PFSK-1 (cell line): Measurements from ENCODE around the gene FBLN2. TPM values are rescaled to one million over a fixed set of nuclear protein-coding genes. Genes with fewer than 3 reads are reported as not detected.

Experiments
- FOXP2 ChIP-seq: optimal IDR thresholded peaks from 2 replicates; pipeline ENCODE3; 2011; ENCODE audit warnings: borderline replicate concordance, control low read depth, inconsistent platforms; ENCODE audit not compliant: insufficient read depth; ENCODE audit errors: extremely low read length, extremely low read depth
- POLR2AphosphoS5 ChIP-seq: IDR thresholded peaks from 2 replicates; pipeline ENCODE4 v1.6.1; 2012; ENCODE audit warnings: low read depth, mild to moderate bottlenecking, control low read depth, low read length, moderate library complexity
- SIN3A ChIP-seq: IDR thresholded peaks from 2 replicates; pipeline ENCODE4 v1.6.1; 2012; ENCODE audit warnings: mild to moderate bottlenecking, low read length, moderate library complexity, borderline replicate concordance; ENCODE audit not compliant: insufficient read depth
- TAF1 ChIP-seq: IDR thresholded peaks from 2 replicates; pipeline ENCODE4 v1.6.1; 2012; ENCODE audit warnings: low read length, control low read depth, borderline replicate concordance; ENCODE audit not compliant: insufficient read depth
- polyA plus RNA-seq: library from polyadenylated mRNA; unstranded; fragments of >200 nt; gene quantifications from one replicate; pipeline ENCODE4 v1.2.1, GENCODE V29; 2012; ENCODE audit warnings: low read depth, missing spikeins; ENCODE audit not compliant: insufficient read length
- TF ChIP-seq, protein P1 (sequence below), 2 experiments: IDR thresholded peaks; 2 replicates each; pipeline versions ENCODE4 v1.6.1 to v1.8.0; 2011 to 2012; ENCODE audit warnings: low read depth in 2 of 2, low read length in 2 of 2, control low read depth in 1 of 2, inconsistent platforms in 1 of 2, mild to moderate bottlenecking in 1 of 2, moderate library complexity in 1 of 2; ENCODE audit not compliant: insufficient read depth in 1 of 2

FBLN2 gene
- not detected for polyA plus RNA-seq

DNA sequence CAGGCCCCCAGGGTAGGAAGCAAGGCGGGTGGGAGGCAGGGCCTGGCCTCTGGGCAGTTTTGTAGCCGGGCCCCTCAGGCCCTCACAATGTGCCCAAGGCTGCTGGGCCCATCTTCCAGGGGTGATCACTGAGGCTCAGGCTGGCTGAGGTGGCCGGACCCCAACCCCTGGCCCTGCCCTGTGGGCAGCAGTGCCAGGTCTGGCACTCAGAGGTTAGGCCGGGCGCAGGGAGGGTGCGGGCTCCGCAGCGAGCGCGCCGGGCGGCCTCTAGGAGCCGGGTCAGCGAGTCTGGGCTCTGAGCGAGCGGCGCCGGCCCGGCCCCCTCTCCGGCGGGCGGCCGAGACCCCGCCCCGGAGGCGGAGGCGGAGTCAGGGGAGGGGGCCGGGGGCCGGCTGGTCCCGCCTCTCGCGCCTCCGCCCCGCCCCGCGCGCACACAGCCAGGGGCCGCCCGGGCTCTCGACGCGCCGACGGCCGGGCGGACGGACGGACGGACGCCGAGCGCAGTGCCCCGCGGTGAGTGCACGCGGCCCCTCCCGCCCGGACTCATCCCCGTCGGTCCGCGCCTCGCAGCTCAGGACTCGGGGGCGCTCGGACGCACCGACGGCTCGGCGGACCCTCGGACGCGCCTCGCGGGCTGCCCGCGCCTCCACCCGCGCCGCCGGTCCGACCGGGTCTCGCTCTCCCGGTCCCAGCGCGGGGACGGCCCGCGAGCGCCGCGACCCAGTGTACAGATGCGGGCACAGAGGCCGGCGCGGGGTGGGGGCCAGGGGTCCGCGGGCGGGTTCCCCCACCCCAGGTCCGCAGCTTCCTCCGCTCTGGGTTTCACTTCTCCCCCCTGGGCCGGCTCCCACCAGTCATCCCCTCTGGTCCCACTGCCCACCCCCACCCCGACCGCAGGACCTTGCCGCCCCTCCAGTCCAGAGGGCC lies at the start of gene FBLN2:
Gene FBLN2, plus strand, starts transcription at position 430 of the 927 bp plus-strand sequence. CDS start 21,231 bp downstream, outside the sequence.
- TF ChIP-seq POLR2AphosphoS5 (no peak), FOXP2 (no peak), TAF1 (no peak), SIN3A (no peak)
- TF ChIP-seq, protein P1, sequence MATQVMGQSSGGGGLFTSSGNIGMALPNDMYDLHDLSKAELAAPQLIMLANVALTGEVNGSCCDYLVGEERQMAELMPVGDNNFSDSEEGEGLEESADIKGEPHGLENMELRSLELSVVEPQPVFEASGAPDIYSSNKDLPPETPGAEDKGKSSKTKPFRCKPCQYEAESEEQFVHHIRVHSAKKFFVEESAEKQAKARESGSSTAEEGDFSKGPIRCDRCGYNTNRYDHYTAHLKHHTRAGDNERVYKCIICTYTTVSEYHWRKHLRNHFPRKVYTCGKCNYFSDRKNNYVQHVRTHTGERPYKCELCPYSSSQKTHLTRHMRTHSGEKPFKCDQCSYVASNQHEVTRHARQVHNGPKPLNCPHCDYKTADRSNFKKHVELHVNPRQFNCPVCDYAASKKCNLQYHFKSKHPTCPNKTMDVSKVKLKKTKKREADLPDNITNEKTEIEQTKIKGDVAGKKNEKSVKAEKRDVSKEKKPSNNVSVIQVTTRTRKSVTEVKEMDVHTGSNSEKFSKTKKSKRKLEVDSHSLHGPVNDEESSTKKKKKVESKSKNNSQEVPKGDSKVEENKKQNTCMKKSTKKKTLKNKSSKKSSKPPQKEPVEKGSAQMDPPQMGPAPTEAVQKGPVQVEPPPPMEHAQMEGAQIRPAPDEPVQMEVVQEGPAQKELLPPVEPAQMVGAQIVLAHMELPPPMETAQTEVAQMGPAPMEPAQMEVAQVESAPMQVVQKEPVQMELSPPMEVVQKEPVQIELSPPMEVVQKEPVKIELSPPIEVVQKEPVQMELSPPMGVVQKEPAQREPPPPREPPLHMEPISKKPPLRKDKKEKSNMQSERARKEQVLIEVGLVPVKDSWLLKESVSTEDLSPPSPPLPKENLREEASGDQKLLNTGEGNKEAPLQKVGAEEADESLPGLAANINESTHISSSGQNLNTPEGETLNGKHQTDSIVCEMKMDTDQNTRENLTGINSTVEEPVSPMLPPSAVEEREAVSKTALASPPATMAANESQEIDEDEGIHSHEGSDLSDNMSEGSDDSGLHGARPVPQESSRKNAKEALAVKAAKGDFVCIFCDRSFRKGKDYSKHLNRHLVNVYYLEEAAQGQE (IDR thresholded peaks at IDR 0.05; ENCODE audit: insufficient read depth in 1 of 2, low read depth in 2 of 2, low read length in 2 of 2): no peak

DNA sequence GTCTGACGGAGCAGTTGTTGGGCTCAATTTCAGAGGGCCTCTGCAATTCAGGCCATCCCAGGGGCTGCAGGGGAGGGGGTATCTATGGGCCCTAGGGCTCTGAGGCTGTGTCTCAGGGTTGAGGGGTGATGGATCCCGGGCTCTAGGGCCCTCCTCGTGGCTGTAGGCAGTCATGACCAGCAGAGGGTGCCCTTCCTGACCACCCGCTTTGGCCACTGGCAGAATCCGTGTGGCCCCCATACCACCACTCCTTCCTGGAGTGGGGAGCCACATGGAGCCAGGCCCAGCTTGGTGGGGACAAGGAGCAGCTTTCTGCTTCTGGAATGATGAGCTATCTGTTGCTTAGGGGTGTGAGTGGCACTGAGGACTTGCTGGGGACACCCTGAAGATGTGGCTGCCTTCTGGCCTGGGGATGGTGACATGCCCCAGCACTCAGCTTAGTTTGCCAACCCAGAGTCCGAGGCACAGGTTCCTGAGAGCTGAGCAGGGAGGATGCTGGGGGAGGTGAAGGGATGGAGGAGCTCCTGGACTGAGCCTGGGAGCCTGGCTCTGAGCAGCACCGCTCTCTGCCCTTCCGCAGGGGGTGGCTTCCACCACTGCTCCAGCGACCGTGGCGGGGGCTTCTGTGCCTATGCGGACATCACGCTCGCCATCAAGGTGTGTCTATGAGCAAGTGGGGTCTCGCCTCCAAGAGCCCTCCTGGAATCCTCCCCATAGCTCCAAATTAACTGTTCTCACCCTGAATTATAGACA lies 48.6 kb upstream of the FBLN2 start:
- TF ChIP-seq, protein P1 (IDR thresholded peaks at IDR 0.05; ENCODE audit: insufficient read depth in 1 of 2, low read depth in 2 of 2, low read length in 2 of 2): no peak
- TF ChIP-seq POLR2AphosphoS5: no peak

DNA sequence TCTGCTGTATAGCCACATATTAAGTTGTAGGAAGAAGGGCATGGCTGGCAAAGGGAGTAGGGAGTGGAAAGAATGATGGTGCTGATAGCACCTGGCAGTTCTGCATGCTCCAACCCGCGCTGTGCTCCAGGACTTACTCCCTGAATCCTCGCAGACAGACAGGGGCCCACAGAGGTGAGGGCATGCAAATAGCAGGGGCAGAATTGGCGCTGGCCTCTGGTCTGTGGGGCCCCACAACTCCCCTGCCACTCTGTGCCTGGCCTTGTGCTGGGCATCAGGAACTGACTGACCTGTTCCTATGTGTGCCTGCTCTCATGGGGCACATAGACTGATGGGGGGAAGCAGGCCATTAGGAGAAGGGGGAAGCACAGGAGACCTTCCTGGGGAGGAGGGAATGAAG lies 47.9 kb upstream of the FBLN2 start:
- TF ChIP-seq FOXP2 (no peak), POLR2AphosphoS5 (no peak), TAF1 (no peak), SIN3A (no peak)
- TF ChIP-seq, protein P1 (IDR thresholded peaks at IDR 0.05; ENCODE audit: insufficient read depth in 1 of 2, low read depth in 2 of 2, low read length in 2 of 2): no peak

DNA sequence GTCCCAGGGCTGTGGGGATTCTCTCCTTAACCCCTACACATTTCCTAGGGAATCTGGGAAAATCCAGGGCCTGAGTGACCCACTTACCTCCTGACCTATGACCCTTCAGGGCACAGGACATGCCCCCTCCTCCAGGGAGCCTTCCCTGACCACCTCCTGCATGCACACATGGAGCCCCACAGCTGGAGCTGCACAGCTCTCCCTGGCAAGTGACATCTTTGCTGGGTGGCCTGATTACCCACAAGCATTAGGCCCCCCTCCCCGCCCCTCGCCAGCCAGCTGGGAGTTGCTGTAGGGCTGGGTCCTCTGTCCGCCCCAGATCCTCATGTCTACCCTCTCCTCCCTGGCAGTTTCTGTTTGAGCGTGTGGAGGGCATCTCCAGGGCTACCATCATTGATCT lies 47.4 kb upstream of the FBLN2 start:
- TF ChIP-seq POLR2AphosphoS5 (no peak), FOXP2 (no peak), TAF1 (no peak), SIN3A (no peak)
- TF ChIP-seq, protein P1 (IDR thresholded peaks at IDR 0.05; ENCODE audit: insufficient read depth in 1 of 2, low read depth in 2 of 2, low read length in 2 of 2): no peak
